GM12891 (cell line): Measurements from ENCODE around the gene PES1.
"Not testable (repeated sequence)": the region's sequence is repeated elsewhere in the genome, so short reads cannot be mapped to it uniquely, and the experiment has no call there.

Experiments used
- DNase-seq: peaks from one replicate; pipeline ENCODE4 v3.0.0; 2011; ENCODE audit warnings: low spot score; ENCODE audit not compliant: insufficient read length
- FAIRE-seq: peaks from 2 replicates; lab custom pipeline; 2011; peaks lifted over from hg19 to GRCh38; lab: Jason Lieb, UNC
- PAX5 ChIP-seq: IDR thresholded peaks from 2 replicates; pipeline ENCODE4 v1.6.1; 2011; ENCODE audit warnings: low read length, moderate library complexity, mild to moderate bottlenecking; ENCODE audit not compliant: insufficient read depth, severe bottlenecking
- POLR2A ChIP-seq: IDR thresholded peaks from 2 replicates; pipeline ENCODE4 v1.6.1; 2011; ENCODE audit warnings: low read depth, low read length, control low read depth
- POLR2AphosphoS5 ChIP-seq: IDR thresholded peaks from 2 replicates; pipeline ENCODE4 v1.6.1; 2011; ENCODE audit warnings: low read depth, low read length, control low read depth
- POU2F2 ChIP-seq: IDR thresholded peaks from 2 replicates; pipeline ENCODE4 v1.6.1; 2011; ENCODE audit warnings: low read depth, mild to moderate bottlenecking, control low read depth, low read length, moderate library complexity
- SPI1 ChIP-seq: IDR thresholded peaks from 2 replicates; pipeline ENCODE4 v1.6.1; 2011; ENCODE audit warnings: low read depth, low read length, control low read depth
- TAF1 ChIP-seq: IDR thresholded peaks from 2 replicates; pipeline ENCODE4 v1.6.1; 2011; ENCODE audit warnings: low read depth, low read length, control low read depth

The PES1 gene

GRCh38 chr22:30574997-30575671, 16.6 kb downstream of the PES1 start:
- DNase-seq (no peak), FAIRE-seq (no peak)
- no peak for TF ChIP-seq TAF1
- peak; percentile 48; the same call in 1 of the 2 replicates for TF ChIP-seq POLR2AphosphoS5
- TF ChIP-seq SPI1: no peak

- no peak for FAIRE-seq
- no peak for DNase-seq
- TF ChIP-seq POLR2AphosphoS5: no peak
- no peak for TF ChIP-seq POLR2A
Observed at GRCh38 chr22:30574095-30574981, 17.4 kb downstream of the PES1 start, which contains the start of gene GAL3ST1. GAL3ST1 (minus strand) TSS chr22:30574665; CDS start chr22:30557392, 17,273 bp downstream.

GRCh38 chr22:30573594-30574094, 18.1 kb downstream of the PES1 start:
- FAIRE-seq: no peak
- TF ChIP-seq POLR2AphosphoS5 (no peak), POU2F2 (no peak), POLR2A (no peak), TAF1 (no peak), SPI1 (no peak), PAX5 (no peak)
- no peak for DNase-seq

- TF ChIP-seq PAX5 (no peak), POLR2AphosphoS5 (no peak), TAF1 (no peak), SPI1 (no peak), POLR2A (no peak), POU2F2 (no peak)
- no peak for FAIRE-seq
Observed at GRCh38 chr22:30572840-30573593, 18.7 kb downstream of the PES1 start.

GRCh38 chr22:30572210-30572609, 19.5 kb downstream of the PES1 start:
- FAIRE-seq (no peak), DNase-seq (no peak)
- TF ChIP-seq SPI1 (no peak), POLR2AphosphoS5 (no peak), POLR2A (no peak), TAF1 (no peak), PAX5 (no peak), POU2F2 (no peak)

More at GRCh38 chr22:30572840-30573593, 18.7 kb downstream of the PES1 start:
- DNase-seq: no peak

- FAIRE-seq (no peak), DNase-seq (no peak)
- TF ChIP-seq TAF1 (no peak), POU2F2 (no peak), POLR2AphosphoS5 (no peak), SPI1 (no peak), PAX5 (no peak), POLR2A (no peak)
Observed at GRCh38 chr22:30569674-30570202, 22.0 kb downstream of the PES1 start.

- TF ChIP-seq TAF1 (no peak), POU2F2 (no peak), POLR2AphosphoS5 (no peak), PAX5 (no peak), POLR2A (no peak), SPI1 (no peak)
- no peak for FAIRE-seq
- DNase-seq: no peak
Observed at GRCh38 chr22:30568137-30568805, 23.4 kb downstream of the PES1 start.

GRCh38 chr22:30567277-30567676, 24.4 kb downstream of the PES1 start:
- FAIRE-seq, DNase-seq: not testable (repeated sequence)

- TF ChIP-seq TAF1: no peak
- TF ChIP-seq POLR2A: no peak
- no peak for TF ChIP-seq POU2F2
- no peak for TF ChIP-seq SPI1
- no peak for TF ChIP-seq PAX5
- TF ChIP-seq POLR2AphosphoS5: no peak
- no peak for DNase-seq
- FAIRE-seq: no peak
Observed at GRCh38 chr22:30566125-30566524, 25.6 kb downstream of the PES1 start.

- no peak for FAIRE-seq
- TF ChIP-seq POLR2AphosphoS5 (no peak), PAX5 (no peak), POLR2A (no peak), TAF1 (no peak), POU2F2 (no peak), SPI1 (no peak)
- no peak for DNase-seq
Observed at GRCh38 chr22:30565341-30565740, 26.4 kb downstream of the PES1 start.
